HEK293T (cell line): ENCODE measurements around the gene ZSWIM7.
"Not testable (repeated sequence)": the region's sequence is repeated elsewhere in the genome, so short reads cannot be mapped to it uniquely, and the experiment has no call there.

Source experiments
- ARNT ChIP-seq: fragments of 450-650 bp; IDR thresholded peaks from 2 replicates; pipeline ENCODE4 v1.6.1; 2017; ENCODE audit warnings: mild to moderate bottlenecking
- BHLHE40 ChIP-seq: fragments of 450-650 bp; IDR thresholded peaks from 2 replicates; pipeline ENCODE4 v1.6.1; 2016; ENCODE audit warnings: mild to moderate bottlenecking, moderate library complexity, borderline replicate concordance
- CTBP1 ChIP-seq: fragments of 450-650 bp; IDR thresholded peaks from 2 replicates; pipeline ENCODE4 v1.6.1; 2016; ENCODE audit warnings: borderline replicate concordance
- ELF4 ChIP-seq: fragments of 450-650 bp; IDR thresholded peaks from 2 replicates; pipeline ENCODE4 v1.6.1; 2017; ENCODE audit warnings: antibody characterized with exemption
- FOXK2 ChIP-seq: fragments of 450-650 bp; IDR thresholded peaks from 2 replicates; pipeline ENCODE4 v1.6.1; 2016; ENCODE audit warnings: mild to moderate bottlenecking
- HDGF ChIP-seq: fragments of 450-650 bp; IDR thresholded peaks from 2 replicates; pipeline ENCODE4 v1.6.1; 2017; ENCODE audit warnings: antibody characterized with exemption, borderline replicate concordance
- L3MBTL2 ChIP-seq: fragments of 450-650 bp; conservative IDR thresholded peaks from 2 replicates; pipeline ENCODE4 v1.6.1; 2016; ENCODE audit warnings: mild to moderate bottlenecking
- SP1 ChIP-seq: fragments of 450-650 bp; IDR thresholded peaks from 2 replicates; pipeline ENCODE4 v1.6.1; 2017
- SUZ12 ChIP-seq: fragments of 450-650 bp; IDR thresholded peaks from 2 replicates; pipeline ENCODE4 v1.6.1; 2016; ENCODE audit warnings: mild to moderate bottlenecking
- ZNF384 ChIP-seq: fragments of 450-650 bp; IDR thresholded peaks from 2 replicates; pipeline ENCODE4 v1.6.1; 2016
- TF ChIP-seq, protein P1 (sequence below): fragments of 450-650 bp; IDR thresholded peaks from 2 replicates; pipeline ENCODE4 v1.6.1; 2016

DNA sequence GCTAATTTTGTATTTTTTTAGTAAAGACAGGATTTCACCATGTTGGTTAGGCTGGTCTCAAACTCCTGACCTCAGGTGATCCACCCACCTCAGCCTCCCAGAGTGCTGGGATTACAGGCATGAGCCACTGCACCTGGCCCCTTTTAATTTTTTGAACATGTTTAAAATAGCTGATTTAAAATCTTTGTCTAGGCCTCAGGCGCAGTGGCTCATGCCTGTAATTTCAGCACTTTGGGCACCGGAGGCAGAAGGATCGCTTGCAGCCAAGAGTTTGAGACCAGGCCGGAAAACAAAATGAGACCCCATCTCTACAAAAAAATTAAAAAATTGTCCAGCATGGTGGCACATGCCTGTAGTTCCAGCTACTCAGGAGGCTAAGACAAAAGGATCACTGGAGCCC is 63.0 kb downstream of the ZSWIM7 start:
- TF ChIP-seq SUZ12, ELF4, SP1, HDGF, BHLHE40, ARNT, L3MBTL2, FOXK2, ZNF384, CTBP1: not testable (repeated sequence)
- TF ChIP-seq, protein P1, sequence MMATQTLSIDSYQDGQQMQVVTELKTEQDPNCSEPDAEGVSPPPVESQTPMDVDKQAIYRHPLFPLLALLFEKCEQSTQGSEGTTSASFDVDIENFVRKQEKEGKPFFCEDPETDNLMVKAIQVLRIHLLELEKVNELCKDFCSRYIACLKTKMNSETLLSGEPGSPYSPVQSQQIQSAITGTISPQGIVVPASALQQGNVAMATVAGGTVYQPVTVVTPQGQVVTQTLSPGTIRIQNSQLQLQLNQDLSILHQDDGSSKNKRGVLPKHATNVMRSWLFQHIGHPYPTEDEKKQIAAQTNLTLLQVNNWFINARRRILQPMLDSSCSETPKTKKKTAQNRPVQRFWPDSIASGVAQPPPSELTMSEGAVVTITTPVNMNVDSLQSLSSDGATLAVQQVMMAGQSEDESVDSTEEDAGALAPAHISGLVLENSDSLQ, result not testable (repeated sequence)
